Measurements from ENCODE around the gene BTBD16.

GRCh38 chr10:122240401-122240800, 30.7 kb upstream of the BTBD16 start:
- TF ChIP-seq, protein P1, sequence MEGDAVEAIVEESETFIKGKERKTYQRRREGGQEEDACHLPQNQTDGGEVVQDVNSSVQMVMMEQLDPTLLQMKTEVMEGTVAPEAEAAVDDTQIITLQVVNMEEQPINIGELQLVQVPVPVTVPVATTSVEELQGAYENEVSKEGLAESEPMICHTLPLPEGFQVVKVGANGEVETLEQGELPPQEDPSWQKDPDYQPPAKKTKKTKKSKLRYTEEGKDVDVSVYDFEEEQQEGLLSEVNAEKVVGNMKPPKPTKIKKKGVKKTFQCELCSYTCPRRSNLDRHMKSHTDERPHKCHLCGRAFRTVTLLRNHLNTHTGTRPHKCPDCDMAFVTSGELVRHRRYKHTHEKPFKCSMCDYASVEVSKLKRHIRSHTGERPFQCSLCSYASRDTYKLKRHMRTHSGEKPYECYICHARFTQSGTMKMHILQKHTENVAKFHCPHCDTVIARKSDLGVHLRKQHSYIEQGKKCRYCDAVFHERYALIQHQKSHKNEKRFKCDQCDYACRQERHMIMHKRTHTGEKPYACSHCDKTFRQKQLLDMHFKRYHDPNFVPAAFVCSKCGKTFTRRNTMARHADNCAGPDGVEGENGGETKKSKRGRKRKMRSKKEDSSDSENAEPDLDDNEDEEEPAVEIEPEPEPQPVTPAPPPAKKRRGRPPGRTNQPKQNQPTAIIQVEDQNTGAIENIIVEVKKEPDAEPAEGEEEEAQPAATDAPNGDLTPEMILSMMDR (IDR thresholded peaks at IDR 0.05): no peak
- TF ChIP-seq POLR2A (IDR thresholded peaks at IDR 0.05): no peak

Data from testis (tissue), 2 donors.